ENCODE results near the gene PRKAA1.

PRKAA1 gene

GRCh38 chr5:40781843-40782409 is 16.2 kb downstream of the PRKAA1 start:
- Histone ChIP-seq H3K4me1 (ENCODE audit: control insufficient read depth, insufficient read depth, low read length) (no peaks in the 10 kb centered on the region), H3K27ac (ENCODE audit: extremely low read depth, low read depth, low read length) (no peak overlapping the region), H3K4me3 (ENCODE audit: low read depth, low read length) (no peak overlapping the region), H3K36me3 (ENCODE audit: control insufficient read depth in 2 of 2, insufficient read depth in 1 of 2, low read length in 2 of 2) (peaks cover 0 to 9% of the 10 kb centered on the region in 2 experiments; a peak in 1 of 3 replicates), H3K9me3 (ENCODE audit: control insufficient read depth, insufficient read depth, low read depth, low read length) (no peaks in the 10 kb centered on the region)
- POLR2A ChIA-PET, result no interaction called here
- CTCF ChIA-PET, result no interaction called here
- TF ChIP-seq YY2 (tag by site-specific recombination; IDR thresholded peaks at IDR 0.05), result no peak
- TF ChIP-seq ZNF394 (tag by site-specific recombination; IDR thresholded peaks at IDR 0.05; ENCODE audit: borderline replicate concordance), result no peak
- TF ChIP-seq ZNF837 (tag by site-specific recombination; IDR thresholded peaks at IDR 0.05), result no peak
- no peak for TF ChIP-seq ZNF148 (tag by site-specific recombination; IDR thresholded peaks at IDR 0.05; ENCODE audit: borderline replicate concordance)
- TF ChIP-seq ZNF366 (tag by site-specific recombination; conservative IDR thresholded peaks at IDR 0.05), result no peak
- TF ChIP-seq BCL11A (tag by site-specific recombination; IDR thresholded peaks at IDR 0.05; ENCODE audit: low read depth), result no peak
- TF ChIP-seq GLI2 (tag by site-specific recombination; IDR thresholded peaks at IDR 0.05; ENCODE audit: borderline replicate concordance, low read depth), result no peak
- TF ChIP-seq ZNF433 (tag by site-specific recombination; IDR thresholded peaks at IDR 0.05; ENCODE audit: low read depth), result no peak
- no peak for TF ChIP-seq SETDB1 (IDR thresholded peaks at IDR 0.05; ENCODE audit: insufficient read length, low read length)
- TF ChIP-seq ZNF473 (tag by site-specific recombination; IDR thresholded peaks at IDR 0.05), result no peak
- TF ChIP-seq ZNF747 (tag by site-specific recombination; IDR thresholded peaks at IDR 0.05), result no peak
- TF ChIP-seq SCRT1 (tag by site-specific recombination; IDR thresholded peaks at IDR 0.05; ENCODE audit: borderline replicate concordance), result no peak
- TF ChIP-seq ZNF518A (tag by site-specific recombination; conservative IDR thresholded peaks at IDR 0.05; ENCODE audit: low read depth), result no peak
- TF ChIP-seq ZFP41 (tag by site-specific recombination; IDR thresholded peaks at IDR 0.05; ENCODE audit: borderline replicate concordance), result no peak

- H3K27ac ChIP-seq (ENCODE audit: extremely low read depth, low read depth, low read length), result no peak overlapping the region
- no peak for TF ChIP-seq GLI2 (tag by site-specific recombination; IDR thresholded peaks at IDR 0.05; ENCODE audit: borderline replicate concordance, low read depth)
- H3K36me3 ChIP-seq (ENCODE audit: control insufficient read depth in 2 of 2, insufficient read depth in 1 of 2, low read length in 2 of 2), result peaks cover 7 to 9% of the 10 kb centered on the region in 2 experiments
- no peak overlapping the region for H3K4me3 ChIP-seq (ENCODE audit: low read depth, low read length)
- POLR2A ChIA-PET, result no interaction called here
- CTCF ChIA-PET, result no interaction called here
- peaks cover 10% of the 10 kb centered on the region for H3K4me1 ChIP-seq (ENCODE audit: control insufficient read depth, insufficient read depth, low read length)
- no peaks in the 10 kb centered on the region for H3K9me3 ChIP-seq (ENCODE audit: control insufficient read depth, insufficient read depth, low read depth, low read length)
These were observed 17.3 kb downstream of the PRKAA1 start for GRCh38 chr5:40780858-40781257.

GRCh38 chr5:40780199-40780598 is 18.0 kb downstream of the PRKAA1 start:
- Histone ChIP-seq H3K36me3 (ENCODE audit: control insufficient read depth in 2 of 2, insufficient read depth in 1 of 2, low read length in 2 of 2) (peaks cover 14 to 16% of the 10 kb centered on the region in 2 experiments), H3K4me3 (ENCODE audit: low read depth, low read length) (no peak overlapping the region), H3K4me1 (ENCODE audit: control insufficient read depth, insufficient read depth, low read length) (peaks cover 16% of the 10 kb centered on the region), H3K27ac (ENCODE audit: extremely low read depth, low read depth, low read length) (no peak overlapping the region), H3K9me3 (ENCODE audit: control insufficient read depth, insufficient read depth, low read depth, low read length) (no peaks in the 10 kb centered on the region)
- TF ChIP-seq ZBTB48 (tag by site-specific recombination; IDR thresholded peaks at IDR 0.05) (no peak), ZNF654 (tag by site-specific recombination; IDR thresholded peaks at IDR 0.05; ENCODE audit: low read depth) (no peak), ZNF513 (tag by site-specific recombination; IDR thresholded peaks at IDR 0.05) (no peak)
- POLR2A ChIA-PET, result no interaction called here
- CTCF ChIA-PET, result no interaction called here

All from HEK293 (cell line).